ENCODE data around the gene SPATA1. TPM values are rescaled to one million over a fixed set of nuclear protein-coding genes. Genes with fewer than 3 reads are reported as not detected.
A peak's percentile ranks its signal among the peaks of the same experiment; 100 is the strongest.
"Not testable (repeated sequence)": the region's sequence is repeated elsewhere in the genome, so short reads cannot be mapped to it uniquely, and the experiment has no call there.

SPATA1 gene
- total and polyA plus RNA-seq, 4 donors, result 0.90 to 2.4 (median 1.4) TPM

- Histone ChIP-seq H3K36me3 (ENCODE audit: control insufficient read depth, insufficient read depth, low read length) (no peaks in the 10 kb centered on the region), H3K27me3 (ENCODE audit: control insufficient read depth, insufficient read depth, low read length) (no peaks in the 10 kb centered on the region), H3K4me3 (ENCODE audit: low read depth, low read length) (no peak overlapping the region), H3K4me1 (ENCODE audit: control insufficient read depth, insufficient read depth, low read length) (peaks cover 3% of the 10 kb centered on the region), H3K9me3 (ENCODE audit: control insufficient read depth, insufficient read depth, low read length) (no peaks in the 10 kb centered on the region), H3K27ac (ENCODE audit: low read depth, low read length) (no peak overlapping the region)
- peak in 2 of 6 donors; percentile 6 to 77 for DNase-seq (ENCODE audit: low read depth in 4 of 6, low spot score in 6 of 6)
- WGBS (ENCODE audit: insufficient coverage), result 63% methylated on average over 2 of the region's 7 CpGs
These were observed 76.8 kb downstream of the SPATA1 start for GRCh38 chr1:84582802-84583587.

- peak in 1 of 6 donors; percentile 30 for DNase-seq (ENCODE audit: low read depth in 4 of 6, low spot score in 6 of 6)
- H3K4me3 ChIP-seq (ENCODE audit: low read depth, low read length), result no peak overlapping the region
- WGBS (ENCODE audit: insufficient coverage), result 65% methylated on average over 10 of the region's 10 CpGs
These were observed 77.5 kb downstream of the SPATA1 start for GRCh38 chr1:84583648-84584047.

DNA sequence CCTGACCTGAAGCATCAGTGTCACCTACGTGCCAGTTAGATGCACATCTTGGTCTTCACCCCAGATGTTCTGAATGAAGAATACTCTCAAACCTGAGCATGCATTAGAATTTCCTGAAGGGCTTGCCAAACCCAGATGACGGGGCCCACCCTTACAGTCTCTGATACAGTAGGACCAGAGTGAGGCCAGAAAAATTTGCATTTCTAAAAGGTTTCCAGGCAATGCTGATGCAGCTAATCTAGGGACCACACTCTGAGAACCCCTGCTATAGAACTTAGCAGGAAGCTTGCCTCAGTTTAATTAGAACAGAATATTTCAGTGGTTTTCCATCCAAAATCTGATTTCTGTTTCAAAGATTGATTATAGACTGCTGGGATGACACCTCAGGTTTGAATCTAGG is 77.9 kb downstream of the SPATA1 start:
- Histone ChIP-seq H3K27ac (ENCODE audit: low read depth, low read length) (no peak overlapping the region), H3K27me3 (ENCODE audit: control insufficient read depth, insufficient read depth, low read length) (no peaks in the 10 kb centered on the region), H3K4me1 (ENCODE audit: control insufficient read depth, insufficient read depth, low read length) (peaks cover 3% of the 10 kb centered on the region), H3K4me3 (ENCODE audit: low read depth, low read length) (no peak overlapping the region), H3K36me3 (ENCODE audit: control insufficient read depth, insufficient read depth, low read length) (no peaks in the 10 kb centered on the region), H3K9me3 (ENCODE audit: control insufficient read depth, insufficient read depth, low read length) (no peaks in the 10 kb centered on the region)
- no peak for DNase-seq (ENCODE audit: low read depth in 4 of 6, low spot score in 6 of 6)
- 78% methylated on average over 2 of the region's 2 CpGs for WGBS (ENCODE audit: insufficient coverage)

More at GRCh38 chr1:84583648-84584047, 77.5 kb downstream of the SPATA1 start:
- no peak overlapping the region for H3K27ac ChIP-seq (ENCODE audit: low read depth, low read length)
- H3K36me3 ChIP-seq (ENCODE audit: control insufficient read depth, insufficient read depth, low read length), result no peaks in the 10 kb centered on the region
- H3K4me1 ChIP-seq (ENCODE audit: control insufficient read depth, insufficient read depth, low read length), result peaks cover 3% of the 10 kb centered on the region
- no peaks in the 10 kb centered on the region for H3K27me3 ChIP-seq (ENCODE audit: control insufficient read depth, insufficient read depth, low read length)
- no peaks in the 10 kb centered on the region for H3K9me3 ChIP-seq (ENCODE audit: control insufficient read depth, insufficient read depth, low read length)

GRCh38 chr1:84585803-84586202 is 79.6 kb downstream of the SPATA1 start:
- WGBS (ENCODE audit: insufficient coverage), result 100% methylated on average over 1 of the region's 1 CpG
- Histone ChIP-seq H3K4me3 (ENCODE audit: low read depth, low read length) (no peak overlapping the region), H3K36me3 (ENCODE audit: control insufficient read depth, insufficient read depth, low read length) (no peaks in the 10 kb centered on the region), H3K9me3 (ENCODE audit: control insufficient read depth, insufficient read depth, low read length) (no peaks in the 10 kb centered on the region), H3K27ac (ENCODE audit: low read depth, low read length) (no peak overlapping the region), H3K27me3 (ENCODE audit: control insufficient read depth, insufficient read depth, low read length) (no peaks in the 10 kb centered on the region), H3K4me1 (ENCODE audit: control insufficient read depth, insufficient read depth, low read length) (peaks cover 3% of the 10 kb centered on the region)
- DNase-seq (ENCODE audit: low read depth in 4 of 6, low spot score in 6 of 6), result no peak

- Histone ChIP-seq H3K4me3 (ENCODE audit: low read depth, low read length) (no peak overlapping the region), H3K4me1 (ENCODE audit: control insufficient read depth, insufficient read depth, low read length) (peaks cover 3% of the 10 kb centered on the region), H3K9me3 (ENCODE audit: control insufficient read depth, insufficient read depth, low read length) (no peaks in the 10 kb centered on the region), H3K27me3 (ENCODE audit: control insufficient read depth, insufficient read depth, low read length) (no peaks in the 10 kb centered on the region), H3K36me3 (ENCODE audit: control insufficient read depth, insufficient read depth, low read length) (no peaks in the 10 kb centered on the region), H3K27ac (ENCODE audit: low read depth, low read length) (no peak overlapping the region)
- 89% methylated on average over 2 of the region's 3 CpGs for WGBS (ENCODE audit: insufficient coverage)
- DNase-seq (ENCODE audit: low read depth in 4 of 6, low spot score in 6 of 6), result no peak
These were observed 80.9 kb downstream of the SPATA1 start for GRCh38 chr1:84587099-84587498.

- not testable (repeated sequence) for H3K4me3 ChIP-seq (ENCODE audit: low read depth, low read length); H3K27me3 ChIP-seq (ENCODE audit: control insufficient read depth, insufficient read depth, low read length); H3K36me3 ChIP-seq (ENCODE audit: control insufficient read depth, insufficient read depth, low read length); H3K4me1 ChIP-seq (ENCODE audit: control insufficient read depth, insufficient read depth, low read length); H3K9me3 ChIP-seq (ENCODE audit: control insufficient read depth, insufficient read depth, low read length); DNase-seq (ENCODE audit: low read depth in 4 of 6, low spot score in 6 of 6); H3K27ac ChIP-seq (ENCODE audit: low read depth, low read length)
- 100% methylated on average over 1 of the region's 2 CpGs for WGBS (ENCODE audit: insufficient coverage)
These were observed 88.8 kb downstream of the SPATA1 start for GRCh38 chr1:84594959-84595358.

GRCh38 chr1:84597011-84597410 is 90.8 kb downstream of the SPATA1 start:
- Histone ChIP-seq H3K4me1 (ENCODE audit: control insufficient read depth, insufficient read depth, low read length) (no peaks in the 10 kb centered on the region), H3K36me3 (ENCODE audit: control insufficient read depth, insufficient read depth, low read length) (no peaks in the 10 kb centered on the region), H3K4me3 (ENCODE audit: low read depth, low read length) (no peak overlapping the region), H3K27me3 (ENCODE audit: control insufficient read depth, insufficient read depth, low read length) (no peaks in the 10 kb centered on the region), H3K9me3 (ENCODE audit: control insufficient read depth, insufficient read depth, low read length) (no peaks in the 10 kb centered on the region), H3K27ac (ENCODE audit: low read depth, low read length) (no peak overlapping the region)
- WGBS (ENCODE audit: insufficient coverage), result no CpG with 5 or more reads among the region's 1 CpG
- peak in 1 of 6 donors; percentile 19 for DNase-seq (ENCODE audit: low read depth in 4 of 6, low spot score in 6 of 6)

DNA sequence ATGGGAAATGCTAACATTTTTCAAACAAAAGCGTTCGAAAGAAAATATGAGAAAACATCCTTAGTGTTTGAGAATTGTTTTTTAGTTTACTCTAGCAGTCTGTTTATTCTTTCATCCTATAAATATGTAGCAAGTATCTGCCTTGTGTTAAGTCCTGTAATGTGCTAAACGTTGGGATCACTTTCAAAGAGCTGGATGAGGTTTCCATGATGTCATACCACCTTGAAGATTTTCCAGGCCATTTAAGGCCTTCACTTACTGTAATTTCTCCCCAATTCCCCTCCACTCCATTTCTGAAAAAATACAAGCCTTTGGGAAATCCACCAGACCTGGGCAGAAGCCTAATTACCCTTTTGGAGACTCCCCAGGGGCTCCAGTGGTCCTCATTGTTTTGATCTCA is 92.2 kb downstream of the SPATA1 start:
- 83% methylated on average over 1 of the region's 3 CpGs for WGBS (ENCODE audit: insufficient coverage)
- no peak overlapping the region for H3K27ac ChIP-seq (ENCODE audit: low read depth, low read length)
- no peak overlapping the region for H3K4me3 ChIP-seq (ENCODE audit: low read depth, low read length)

DNA sequence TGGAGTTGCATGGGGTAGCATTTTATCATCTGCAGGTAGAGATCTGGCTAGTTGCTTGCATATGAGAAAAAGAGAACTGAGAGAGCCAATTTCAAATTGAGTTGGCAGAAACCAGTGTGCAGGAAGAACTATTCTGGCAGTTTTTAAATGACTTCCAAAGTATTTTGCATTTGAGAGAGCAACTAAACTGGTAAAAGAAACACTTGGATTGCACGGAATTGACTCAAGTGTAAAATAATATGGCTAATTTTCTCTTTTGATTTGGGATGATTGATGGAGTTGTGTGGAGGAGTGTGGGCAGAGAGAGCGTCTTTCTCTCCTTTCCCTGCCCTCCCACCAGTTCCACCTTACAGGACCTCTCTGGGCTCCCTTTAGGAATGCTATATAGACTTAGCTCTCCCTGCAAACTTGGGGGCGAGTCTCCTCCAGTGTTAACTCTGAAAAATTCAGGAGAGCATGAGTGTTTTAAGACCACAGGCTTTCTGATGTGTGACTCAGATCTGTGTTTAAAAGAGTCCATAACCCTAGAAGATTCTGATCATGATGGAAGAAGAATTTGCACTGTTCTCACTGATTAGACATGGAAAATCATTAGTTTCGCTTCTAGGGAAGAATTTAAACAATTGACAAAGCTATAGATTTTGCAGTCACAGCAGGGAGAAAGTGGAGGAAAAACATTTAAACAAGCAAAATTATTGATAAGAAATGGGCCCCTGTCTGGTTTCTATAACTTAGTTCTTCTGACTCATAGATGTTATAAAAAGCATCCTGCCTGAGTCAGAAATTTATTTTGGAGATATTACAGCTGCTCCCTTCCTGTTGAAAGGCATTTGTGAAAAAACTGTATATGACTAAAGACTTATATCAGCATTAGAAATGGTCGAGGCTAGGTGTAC is 92.9 kb downstream of the SPATA1 start:
- Histone ChIP-seq H3K9me3 (ENCODE audit: control insufficient read depth, insufficient read depth, low read length) (no peaks in the 10 kb centered on the region), H3K4me3 (ENCODE audit: low read depth, low read length) (no peak overlapping the region), H3K4me1 (ENCODE audit: control insufficient read depth, insufficient read depth, low read length) (no peaks in the 10 kb centered on the region), H3K27ac (ENCODE audit: low read depth, low read length) (no peak overlapping the region), H3K36me3 (ENCODE audit: control insufficient read depth, insufficient read depth, low read length) (no peaks in the 10 kb centered on the region), H3K27me3 (ENCODE audit: control insufficient read depth, insufficient read depth, low read length) (no peaks in the 10 kb centered on the region)
- DNase-seq (ENCODE audit: low read depth in 4 of 6, low spot score in 6 of 6), result peak in 1 of 6 donors; percentile 27
- WGBS (ENCODE audit: insufficient coverage), result 66% methylated on average over 2 of the region's 5 CpGs

More for the DNA sequence above, 92.2 kb downstream of the SPATA1 start:
- no peaks in the 10 kb centered on the region for H3K27me3 ChIP-seq (ENCODE audit: control insufficient read depth, insufficient read depth, low read length)
- no peaks in the 10 kb centered on the region for H3K36me3 ChIP-seq (ENCODE audit: control insufficient read depth, insufficient read depth, low read length)
- no peaks in the 10 kb centered on the region for H3K4me1 ChIP-seq (ENCODE audit: control insufficient read depth, insufficient read depth, low read length)
- no peaks in the 10 kb centered on the region for H3K9me3 ChIP-seq (ENCODE audit: control insufficient read depth, insufficient read depth, low read length)
- DNase-seq (ENCODE audit: low read depth in 4 of 6, low spot score in 6 of 6), result no peak

Data from spinal cord (tissue), 10 donors.